HEK293 (cell line): Measurements from ENCODE around the gene DDX52.

Source experiments
- BCL11B ChIP-seq: fragments of 450-650 bp; formaldehyde crosslinking; IDR thresholded peaks from 2 replicates; pipeline ENCODE4 v1.5.1; 2016; ENCODE audit warnings: low read depth, missing biosample characterization, missing genetic modification characterization
- GLIS1 ChIP-seq: fragments of 450-650 bp; formaldehyde crosslinking; IDR thresholded peaks from 2 replicates; pipeline ENCODE4 v1.5.1; 2016; ENCODE audit warnings: missing biosample characterization, missing genetic modification characterization
- INSM2 ChIP-seq: fragments of 450-650 bp; formaldehyde crosslinking; IDR thresholded peaks from 2 replicates; pipeline ENCODE4 v1.5.1; 2016; ENCODE audit warnings: missing biosample characterization, missing genetic modification characterization
- PATZ1 ChIP-seq: fragments of 450-650 bp; formaldehyde crosslinking; IDR thresholded peaks from 2 replicates; pipeline ENCODE4 v1.5.1; 2016; ENCODE audit warnings: missing biosample characterization, missing genetic modification characterization
- PRDM10 ChIP-seq: fragments of 450-650 bp; formaldehyde crosslinking; IDR thresholded peaks from 2 replicates; pipeline ENCODE4 v1.5.1; 2016; ENCODE audit warnings: missing biosample characterization, missing genetic modification characterization
- SCRT2 ChIP-seq: fragments of 450-650 bp; formaldehyde crosslinking; IDR thresholded peaks from 2 replicates; pipeline ENCODE4 v1.5.1; 2016; ENCODE audit warnings: missing biosample characterization, missing genetic modification characterization
- SP3 ChIP-seq: fragments of 450-650 bp; formaldehyde crosslinking; IDR thresholded peaks from 2 replicates; pipeline ENCODE4 v1.5.1; 2016; ENCODE audit warnings: missing biosample characterization, missing genetic modification characterization
- ZBTB10 ChIP-seq: fragments of 450-650 bp; formaldehyde crosslinking; IDR thresholded peaks from 2 replicates; pipeline ENCODE4 v1.5.1; 2016; ENCODE audit warnings: missing biosample characterization, missing genetic modification characterization
- ZBTB48 ChIP-seq: fragments of 450-650 bp; formaldehyde crosslinking; IDR thresholded peaks from 2 replicates; pipeline ENCODE4 v1.5.1; 2016; ENCODE audit warnings: missing biosample characterization, missing genetic modification characterization
- ZFP37 ChIP-seq: fragments of 450-650 bp; formaldehyde crosslinking; IDR thresholded peaks from 2 replicates; pipeline ENCODE4 v1.5.1; 2016; ENCODE audit warnings: missing biosample characterization, missing genetic modification characterization
- ZNF169 ChIP-seq: fragments of 450-650 bp; formaldehyde crosslinking; IDR thresholded peaks from 2 replicates; pipeline ENCODE4 v1.5.1; 2016; ENCODE audit warnings: missing biosample characterization, missing genetic modification characterization
- ZNF19 ChIP-seq: fragments of 450-650 bp; formaldehyde crosslinking; IDR thresholded peaks from 2 replicates; pipeline ENCODE4; 2016; ENCODE audit warnings: missing biosample characterization, missing genetic modification characterization, low read depth
- ZNF26 ChIP-seq: fragments of 450-650 bp; formaldehyde crosslinking; IDR thresholded peaks from 2 replicates; pipeline ENCODE4 v1.5.1; 2016; ENCODE audit warnings: missing biosample characterization, missing genetic modification characterization
- ZNF335 ChIP-seq: fragments of 450-650 bp; formaldehyde crosslinking; conservative IDR thresholded peaks from 2 replicates; pipeline ENCODE4 v1.5.1; 2016; ENCODE audit warnings: missing biosample characterization, missing genetic modification characterization
- ZNF423 ChIP-seq: fragments of 450-650 bp; formaldehyde crosslinking; IDR thresholded peaks from 2 replicates; pipeline ENCODE4 v1.5.1; 2016; ENCODE audit warnings: missing biosample characterization, missing genetic modification characterization
- ZNF426 ChIP-seq: fragments of 450-650 bp; formaldehyde crosslinking; IDR thresholded peaks from 2 replicates; pipeline ENCODE4 v1.5.1; 2017; ENCODE audit warnings: missing biosample characterization, missing genetic modification characterization, mild to moderate bottlenecking, inconsistent platforms, moderate library complexity
- ZNF561 ChIP-seq: fragments of 450-650 bp; IDR thresholded peaks from 2 replicates; pipeline ENCODE4 v1.5.1; 2018; ENCODE audit warnings: missing biosample characterization, missing genetic modification characterization, borderline replicate concordance
- ZNF785 ChIP-seq: fragments of 450-650 bp; formaldehyde crosslinking; IDR thresholded peaks from 2 replicates; pipeline ENCODE4 v1.5.1; 2016; ENCODE audit warnings: missing biosample characterization, missing genetic modification characterization
- ZNF791 ChIP-seq: fragments of 450-650 bp; formaldehyde crosslinking; IDR thresholded peaks from 2 replicates; pipeline ENCODE4 v1.5.1; 2016; ENCODE audit warnings: missing biosample characterization, missing genetic modification characterization
- ZNF830 ChIP-seq: fragments of 450-650 bp; IDR thresholded peaks from 2 replicates; pipeline ENCODE4 v1.5.0; 2018; ENCODE audit warnings: missing biosample characterization, missing genetic modification characterization, low read depth, mild to moderate bottlenecking, moderate library complexity
- ZSCAN16 ChIP-seq: fragments of 450-650 bp; formaldehyde crosslinking; IDR thresholded peaks from 2 replicates; pipeline ENCODE4 v1.5.1; 2016; ENCODE audit warnings: missing biosample characterization, missing genetic modification characterization
- ZSCAN18 ChIP-seq: fragments of 450-650 bp; formaldehyde crosslinking; IDR thresholded peaks from 2 replicates; pipeline ENCODE4 v1.5.1; 2016; ENCODE audit warnings: missing biosample characterization, missing genetic modification characterization
- ZSCAN30 ChIP-seq: fragments of 450-650 bp; IDR thresholded peaks from 2 replicates; pipeline ENCODE4 v1.5.1; 2018; ENCODE audit warnings: missing biosample characterization, mild to moderate bottlenecking, missing genetic modification characterization, moderate library complexity
- ZSCAN5A ChIP-seq: fragments of 450-650 bp; formaldehyde crosslinking; IDR thresholded peaks from 2 replicates; pipeline ENCODE4 v1.5.1; 2016; ENCODE audit warnings: missing biosample characterization, missing genetic modification characterization

Gene DDX52

GRCh38 chr17:37609170-37610040, 33.8 kb downstream of the DDX52 start, which contains the start of gene SYNRG (continued):
- TF ChIP-seq ZBTB10 (tag by site-specific recombination) (peak; percentile 25; the same call in 1 of the 2 replicates), ZSCAN30 (peak; percentile 83; the same call in 1 of the 2 replicates), ZFP37 (tag by site-specific recombination) (no peak), ZNF791 (tag by site-specific recombination) (no peak), ZNF561 (tag by site-specific recombination) (peak; percentile 91; the same call in 1 of the 2 replicates), ZNF26 (tag by site-specific recombination) (no peak), ZNF169 (tag by site-specific recombination) (no peak), SCRT2 (tag by site-specific recombination) (no peak), SP3 (tag by site-specific recombination) (peak; percentile 82), ZNF335 (tag by site-specific recombination) (peak; percentile 76), ZSCAN5A (no peak), ZSCAN18 (tag by site-specific recombination) (no peak), INSM2 (tag by site-specific recombination) (no peak), ZSCAN16 (tag by site-specific recombination) (no peak), PATZ1 (tag by site-specific recombination) (0 out of 2 replicates have a peak, but pooled peaks have one; percentile 46), ZNF426 (tag by site-specific recombination) (no peak), ZBTB48 (tag by site-specific recombination) (no peak), ZNF785 (no peak), BCL11B (tag by site-specific recombination) (peak; percentile 94; the same call in 1 of the 2 replicates), ZNF19 (tag by site-specific recombination) (no peak), ZNF830 (tag by site-specific recombination) (no peak), ZNF423 (tag by site-specific recombination) (no peak), PRDM10 (tag by site-specific recombination) (no peak), GLIS1 (tag by site-specific recombination) (peak; percentile 88)
